Vagina (tissue), 2 donors: Measurements from ENCODE around the gene PAPPA.

Experiments
- POLR2AphosphoS5 ChIP-seq, 2 donors: sonication (generic); formaldehyde crosslinking; IDR thresholded peaks; one replicate each; pipeline ENCODE4 v1.9.0; 2017; ENCODE audit warnings: antibody characterized with exemption in 2 of 2, mild to moderate bottlenecking in 2 of 2, low read depth in 1 of 2; ENCODE audit not compliant: insufficient read depth in 1 of 2
- TF ChIP-seq, protein P1 (sequence below), 3 experiments: fragments of 450-650 bp in 2 of 3; fragments of 200-600 bp in 1 of 3; sonication (generic) in 1 of 3; IDR thresholded peaks; one replicate each; pipeline ENCODE4 v1.5.1; 2017 to 2019; ENCODE audit warnings: antibody characterized with exemption in 3 of 3, mild to moderate bottlenecking in 2 of 3, moderate library complexity in 2 of 3

DNA sequence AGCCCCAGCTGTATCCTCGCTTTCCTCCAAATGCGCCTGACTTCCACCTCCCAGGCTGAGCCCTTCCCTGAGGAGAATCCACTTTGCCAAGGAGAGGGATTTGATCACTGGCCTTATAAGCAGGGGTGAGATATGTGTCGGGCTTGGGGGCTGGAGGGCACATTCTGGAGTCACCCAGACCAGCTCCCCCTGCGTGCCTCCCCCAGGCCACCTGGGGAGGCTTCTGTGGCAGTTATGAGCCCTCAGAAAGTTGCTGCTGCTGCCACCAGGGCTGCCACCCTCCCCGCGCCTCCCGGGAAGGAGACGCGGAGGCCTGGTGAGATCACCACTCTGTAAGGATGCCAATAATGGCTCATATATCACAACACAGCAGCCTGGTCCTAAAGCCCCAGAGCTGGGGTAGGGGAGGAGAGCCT, 211.5 kb downstream of the PAPPA start:
- TF ChIP-seq, protein P1, sequence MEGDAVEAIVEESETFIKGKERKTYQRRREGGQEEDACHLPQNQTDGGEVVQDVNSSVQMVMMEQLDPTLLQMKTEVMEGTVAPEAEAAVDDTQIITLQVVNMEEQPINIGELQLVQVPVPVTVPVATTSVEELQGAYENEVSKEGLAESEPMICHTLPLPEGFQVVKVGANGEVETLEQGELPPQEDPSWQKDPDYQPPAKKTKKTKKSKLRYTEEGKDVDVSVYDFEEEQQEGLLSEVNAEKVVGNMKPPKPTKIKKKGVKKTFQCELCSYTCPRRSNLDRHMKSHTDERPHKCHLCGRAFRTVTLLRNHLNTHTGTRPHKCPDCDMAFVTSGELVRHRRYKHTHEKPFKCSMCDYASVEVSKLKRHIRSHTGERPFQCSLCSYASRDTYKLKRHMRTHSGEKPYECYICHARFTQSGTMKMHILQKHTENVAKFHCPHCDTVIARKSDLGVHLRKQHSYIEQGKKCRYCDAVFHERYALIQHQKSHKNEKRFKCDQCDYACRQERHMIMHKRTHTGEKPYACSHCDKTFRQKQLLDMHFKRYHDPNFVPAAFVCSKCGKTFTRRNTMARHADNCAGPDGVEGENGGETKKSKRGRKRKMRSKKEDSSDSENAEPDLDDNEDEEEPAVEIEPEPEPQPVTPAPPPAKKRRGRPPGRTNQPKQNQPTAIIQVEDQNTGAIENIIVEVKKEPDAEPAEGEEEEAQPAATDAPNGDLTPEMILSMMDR (IDR thresholded peaks at IDR 0.05), result no peak
- TF ChIP-seq POLR2AphosphoS5 (IDR thresholded peaks at IDR 0.05; ENCODE audit: insufficient read depth in 1 of 2, low read depth in 1 of 2), result peak; percentile 60 to 84
